Esophagus muscularis mucosa (tissue), 4 donors: ENCODE results near the gene KIRREL3. TPM values are rescaled to one million over a fixed set of nuclear protein-coding genes. Genes with fewer than 3 reads are reported as not detected.
A peak's percentile ranks its signal among the peaks of the same experiment; 100 is the strongest.

Experiments
- DNase-seq: peaks from one replicate; pipeline ENCODE4 v3.0.0-alpha.2; 2017; ENCODE audit errors: extremely low spot score
- H3K27ac ChIP-seq, 4 donors: fragments of 200-600 bp; sonication (generic); replicated peaks in 1 of 4; 1 replicate in 3 of 4; 2 replicates in 1 of 4; pipeline ENCODE4 v1.5.1; 2016 to 2019; ENCODE audit warnings: mild to moderate bottlenecking in 1 of 4
- H3K27me3 ChIP-seq, 4 donors: fragments of 200-600 bp; sonication (generic); one replicate each; pipeline versions ENCODE4 v1.5.1 to v1.6.0; 2016 to 2019
- H3K36me3 ChIP-seq, 4 donors: fragments of 200-600 bp; sonication (generic); one replicate each; pipeline ENCODE4 v1.5.1; 2016 to 2019
- H3K4me1 ChIP-seq, 4 donors: fragments of 200-600 bp; sonication (generic); one replicate each; pipeline ENCODE4 v1.5.1; 2016 to 2019
- H3K4me3 ChIP-seq, 4 donors: fragments of 200-600 bp; sonication (generic); 1 replicate in 2 of 4; 2 replicates in 2 of 4; pipeline ENCODE4 v1.5.1; 2016 to 2019; ENCODE audit warnings: mild to moderate bottlenecking in 4 of 4, moderate library complexity in 1 of 4
- H3K9me3 ChIP-seq, 4 donors: fragments of 200-600 bp; sonication (generic); 1 replicate in 3 of 4; 2 replicates in 1 of 4; pipeline ENCODE4 v1.5.1; 2016 to 2019
- EP300 ChIP-seq: sonication (generic); formaldehyde crosslinking; IDR thresholded peaks from one replicate; pipeline ENCODE4 v1.6.1; 2017; ENCODE audit warnings: antibody characterized with exemption
- POLR2A ChIP-seq: fragments of 450-650 bp; IDR thresholded peaks from one replicate; pipeline ENCODE4 v1.6.1; 2017; ENCODE audit warnings: antibody characterized with exemption, moderate library complexity, mild to moderate bottlenecking, low read depth
- POLR2AphosphoS5 ChIP-seq, 2 donors: sonication (generic); formaldehyde crosslinking; IDR thresholded peaks; one replicate each; pipeline ENCODE4 v1.6.1; 2017; ENCODE audit warnings: antibody characterized with exemption in 2 of 2
- WGBS: methylation state at CpG from one replicate; pipeline ENCODE4 v1.1.5; 2018; 5-methylcytosine and 5-hydroxymethylcytosine counted together
- intact Hi-C: fragments of 100-400 bp; cut with DNase I; formaldehyde crosslinking; loops from one replicate; pipeline ENCODE4 v1.15.1; 2023
- total RNA-seq, 4 donors: library from RNA; depleted of rRNA; stranded (reverse); fragments of >200 nt; gene quantifications; one replicate each; pipeline versions ENCODE4 v1.1.0 to v1.2.1, GENCODE V29; 2016
- TF ChIP-seq, protein P1 (sequence below), 3 experiments: fragments of 200-600 bp in 2 of 3; fragments of 450-650 bp in 1 of 3; sonication (generic) in 2 of 3; IDR thresholded peaks; one replicate each; pipeline ENCODE4 v1.5.1; 2017 to 2019; ENCODE audit warnings: antibody characterized with exemption in 3 of 3, mild to moderate bottlenecking in 2 of 3, moderate library complexity in 1 of 3

The KIRREL3 gene
- total RNA-seq, 4 donors from 2014 or later: 1.7 to 6.5 (median 3.1) TPM

GRCh38 chr11:126992065-126992803, 8.3 kb downstream of the KIRREL3 start:
- intact Hi-C loops: loop anchor here (10.0 kb wide), 1 partner anchor 677 kb away; no protein-coding TSS in a partner anchor
- no peaks in the 10 kb centered on the region for H3K9me3 ChIP-seq
- WGBS: 80% methylated on average over 6 of the region's 6 CpGs
- H3K27ac ChIP-seq: no peak overlapping the region
- no peaks in the 10 kb centered on the region for H3K36me3 ChIP-seq
- H3K4me3 ChIP-seq: no peak overlapping the region
- no peak for DNase-seq
- peaks cover 0 to 8% (median 7%) of the 10 kb centered on the region in 4 donors for H3K4me1 ChIP-seq
- peaks cover 0 to 50% (median 0%) of the 10 kb centered on the region in 4 donors for H3K27me3 ChIP-seq
- TF ChIP-seq POLR2AphosphoS5 (IDR thresholded peaks at IDR 0.05) (no peak), EP300 (no peak), POLR2A (no peak)
- TF ChIP-seq, protein P1, sequence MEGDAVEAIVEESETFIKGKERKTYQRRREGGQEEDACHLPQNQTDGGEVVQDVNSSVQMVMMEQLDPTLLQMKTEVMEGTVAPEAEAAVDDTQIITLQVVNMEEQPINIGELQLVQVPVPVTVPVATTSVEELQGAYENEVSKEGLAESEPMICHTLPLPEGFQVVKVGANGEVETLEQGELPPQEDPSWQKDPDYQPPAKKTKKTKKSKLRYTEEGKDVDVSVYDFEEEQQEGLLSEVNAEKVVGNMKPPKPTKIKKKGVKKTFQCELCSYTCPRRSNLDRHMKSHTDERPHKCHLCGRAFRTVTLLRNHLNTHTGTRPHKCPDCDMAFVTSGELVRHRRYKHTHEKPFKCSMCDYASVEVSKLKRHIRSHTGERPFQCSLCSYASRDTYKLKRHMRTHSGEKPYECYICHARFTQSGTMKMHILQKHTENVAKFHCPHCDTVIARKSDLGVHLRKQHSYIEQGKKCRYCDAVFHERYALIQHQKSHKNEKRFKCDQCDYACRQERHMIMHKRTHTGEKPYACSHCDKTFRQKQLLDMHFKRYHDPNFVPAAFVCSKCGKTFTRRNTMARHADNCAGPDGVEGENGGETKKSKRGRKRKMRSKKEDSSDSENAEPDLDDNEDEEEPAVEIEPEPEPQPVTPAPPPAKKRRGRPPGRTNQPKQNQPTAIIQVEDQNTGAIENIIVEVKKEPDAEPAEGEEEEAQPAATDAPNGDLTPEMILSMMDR (IDR thresholded peaks at IDR 0.05): no peak

- Histone ChIP-seq H3K36me3 (no peaks in the 10 kb centered on the region), H3K9me3 (no peaks in the 10 kb centered on the region), H3K27me3 (peaks cover 0 to 43% (median 0%) of the 10 kb centered on the region in 4 donors), H3K4me3 (no peak overlapping the region), H3K4me1 (peaks cover 0 to 8% (median 7%) of the 10 kb centered on the region in 4 donors), H3K27ac (no peak overlapping the region)
- DNase-seq: no peak
- intact Hi-C loops: loop anchor here (2.0 to 10.0 kb wide), 3 partner anchors 275 to 677 kb away; no protein-coding TSS in a partner anchor
- 83% methylated on average over 2 of the region's 2 CpGs for WGBS
- TF ChIP-seq, protein P1 (IDR thresholded peaks at IDR 0.05): no peak
- TF ChIP-seq POLR2A: no peak
- TF ChIP-seq EP300: no peak
- no peak for TF ChIP-seq POLR2AphosphoS5 (IDR thresholded peaks at IDR 0.05)
Measured at GRCh38 chr11:126991596-126991995, 9.0 kb downstream of the KIRREL3 start.

- Histone ChIP-seq H3K36me3 (no peaks in the 10 kb centered on the region), H3K9me3 (no peaks in the 10 kb centered on the region), H3K4me3 (no peak overlapping the region), H3K4me1 (peaks cover 0 to 8% (median 7%) of the 10 kb centered on the region in 4 donors), H3K27ac (no peak overlapping the region), H3K27me3 (peaks cover 0 to 36% (median 0%) of the 10 kb centered on the region in 4 donors)
- DNase-seq: no peak
- TF ChIP-seq POLR2A: no peak
- TF ChIP-seq, protein P1 (IDR thresholded peaks at IDR 0.05): no peak
- no peak for TF ChIP-seq EP300
- no peak for TF ChIP-seq POLR2AphosphoS5 (IDR thresholded peaks at IDR 0.05)
- WGBS: 54% methylated on average over 5 of the region's 11 CpGs
- intact Hi-C loops: loop anchor here (2.0 to 10.0 kb wide), 3 partner anchors 274 to 676 kb away; no protein-coding TSS in a partner anchor
Measured at GRCh38 chr11:126990716-126991480, 9.7 kb downstream of the KIRREL3 start.

DNA sequence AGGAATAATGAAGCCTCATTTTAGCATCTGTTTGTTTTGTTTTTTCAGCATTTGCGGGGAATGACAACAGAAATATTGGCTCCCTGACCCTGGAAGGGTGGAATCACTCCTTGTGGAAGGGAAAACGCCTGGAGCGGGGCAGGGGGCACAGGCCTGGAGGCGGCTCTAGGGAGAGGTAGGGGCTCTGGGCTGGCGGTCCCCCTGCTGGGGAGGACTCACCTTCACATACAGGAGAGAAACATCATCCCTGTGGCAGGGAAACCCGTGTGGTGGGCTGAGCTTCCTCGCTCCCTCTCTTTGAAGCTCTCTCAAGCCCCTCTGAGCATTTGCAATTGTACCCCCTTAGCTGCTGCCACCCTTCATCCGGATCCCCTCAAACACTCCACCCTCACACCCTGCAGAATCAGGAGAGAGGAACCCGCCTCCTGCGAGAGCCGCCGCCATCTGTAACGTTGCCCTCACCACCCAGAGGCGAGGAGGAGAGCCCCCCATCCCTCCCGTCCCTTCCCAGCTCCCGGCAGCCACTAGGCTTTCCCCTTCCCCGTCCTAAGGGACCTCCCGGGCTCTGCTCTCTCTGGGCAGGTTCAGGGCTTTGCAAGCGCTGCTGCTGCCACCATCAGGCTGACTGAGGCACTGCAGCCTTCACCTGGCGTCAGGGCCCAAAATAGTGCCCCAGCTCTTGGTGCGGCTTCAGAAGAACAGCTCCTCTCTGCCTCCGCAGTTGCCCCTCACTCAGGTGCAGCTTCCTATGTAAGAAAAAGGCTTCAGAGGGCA, 10.4 kb downstream of the KIRREL3 start:
- no peak for DNase-seq
- TF ChIP-seq POLR2A: no peak
- no peak for TF ChIP-seq POLR2AphosphoS5 (IDR thresholded peaks at IDR 0.05)
- TF ChIP-seq EP300: no peak
- TF ChIP-seq, protein P1 (IDR thresholded peaks at IDR 0.05): peak; percentile 72 to 88 (median 81)
- intact Hi-C loops: loop anchor here (2.0 to 10.0 kb wide), 4 partner anchors 273 to 675 kb away; no protein-coding TSS in a partner anchor
- H3K4me3 ChIP-seq: no peak overlapping the region
- no peaks in the 10 kb centered on the region for H3K9me3 ChIP-seq
- peaks cover 0 to 8% (median 7%) of the 10 kb centered on the region in 4 donors for H3K4me1 ChIP-seq
- H3K36me3 ChIP-seq: no peaks in the 10 kb centered on the region
- H3K27ac ChIP-seq: no peak overlapping the region
- WGBS: 23% methylated on average over 22 of the region's 22 CpGs
- H3K27me3 ChIP-seq: peaks cover 0 to 29% (median 0%) of the 10 kb centered on the region in 4 donors
